HepG2 (cell line): Measurements from ENCODE around the gene SLC23A2. TPM values are rescaled to one million over a fixed set of nuclear protein-coding genes. Genes with fewer than 3 reads are reported as not detected.
A peak's percentile ranks its signal among the peaks of the same experiment; 100 is the strongest.
"Not testable (repeated sequence)": the region's sequence is repeated elsewhere in the genome, so short reads cannot be mapped to it uniquely, and the experiment has no call there.

ENCODE experiments used
- ATAC-seq: fragments of 200-7000 bp; cut with Tn5 transposase; 3 replicates; pipeline ENCODE4 v1.9.1; 2020; ENCODE audit warnings: mild to moderate bottlenecking, moderate library complexity
- BruUV-seq: library from RNA; stranded (reverse); fragments of 400-500 nt; replicated peaks from 2 replicates; lab custom pipeline; 2021; lab: Mats Ljungman, UMichigan
- CTCF ChIA-PET: fragments of 300-600 bp; formaldehyde crosslinking; extraction: SDS; loops from one replicate; lab custom pipeline; 2021; ENCODE audit warnings: low total read pairs, inconsistent platforms, low intra/inter-chr PET ratio; lab: Yijun Ruan, JAX
- POLR2A ChIA-PET: fragments of 350-600 bp; sonication (Branson Sonifier 250); formaldehyde crosslinking; loops from one replicate; lab custom pipeline; 2020; ENCODE audit warnings: antibody characterized with exemption, inconsistent platforms; lab: Yijun Ruan, JAX
- DNase-seq: peaks from one replicate; pipeline ENCODE4 v3.0.0-alpha.2; 2015; ENCODE audit warnings: low spot score
- FAIRE-seq: peaks from 3 replicates; lab custom pipeline; 2011; peaks lifted over from hg19 to GRCh38; lab: Jason Lieb, UNC
- H2AFZ ChIP-seq: one replicate; pipeline ENCODE4 v1.6.1; 2011; ENCODE audit warnings: low read length, inconsistent platforms
- H3K27ac ChIP-seq: fragments of 300-600 bp; 3 replicates; pipeline ENCODE4 v1.8.0; 2011; ENCODE audit warnings: mixed run types, mild to moderate bottlenecking, mixed read lengths, low read length, inconsistent platforms; ENCODE audit not compliant: insufficient read depth; ENCODE audit errors: extremely low read length
- H3K27me3 ChIP-seq, 2 experiments: fragments of 200-600 bp in 1 of 2; 2 replicates in 1 of 2; 3 replicates in 1 of 2; pipeline versions ENCODE4 v1.6.0 to v1.8.0; 2011; ENCODE audit warnings: low read length in 2 of 2, mild to moderate bottlenecking in 2 of 2, moderate library complexity in 2 of 2, inconsistent platforms in 1 of 2; ENCODE audit not compliant: insufficient read depth in 2 of 2, control insufficient read depth in 1 of 2
- H3K36me3 ChIP-seq, 2 experiments: fragments of 200-600 bp in 1 of 2; replicated peaks in 1 of 2; 2 replicates in 1 of 2; 3 replicates in 1 of 2; pipeline versions ENCODE4 v1.5.1 to v1.8.0; 2011; ENCODE audit warnings: low read length in 2 of 2, inconsistent platforms in 1 of 2; ENCODE audit not compliant: insufficient read depth in 2 of 2, control insufficient read depth in 1 of 2
- H3K4me1 ChIP-seq: 2 replicates; pipeline ENCODE4 v1.5.1; 2012; ENCODE audit warnings: low read length, inconsistent platforms; ENCODE audit not compliant: insufficient read depth
- H3K4me2 ChIP-seq: 2 replicates; pipeline ENCODE4 v1.6.0; 2011; ENCODE audit warnings: low read depth, low read length, inconsistent platforms
- H3K4me3 ChIP-seq, 3 experiments: fragments of 200-600 bp in 1 of 3; sonication (generic), shearing (Covaris generic) in 1 of 3; replicated peaks in 1 of 3; 2 replicates each; pipeline ENCODE4 v1.5.1; 2011 to 2016; ENCODE audit warnings: low read length in 3 of 3, inconsistent platforms in 2 of 3, low read depth in 2 of 3, mild to moderate bottlenecking in 2 of 3, control low read depth in 1 of 3, mixed read lengths in 1 of 3; ENCODE audit not compliant: insufficient read depth in 1 of 3
- H3K79me2 ChIP-seq: one replicate; pipeline ENCODE4 v1.6.1; 2011; ENCODE audit warnings: low read length, inconsistent platforms; ENCODE audit not compliant: insufficient read depth
- H3K9ac ChIP-seq: 2 replicates; pipeline ENCODE4 v1.6.0; 2011; ENCODE audit warnings: mild to moderate bottlenecking, low read depth, low read length, inconsistent platforms; ENCODE audit not compliant: insufficient read depth
- H3K9me3 ChIP-seq: 2 replicates; pipeline ENCODE4 v1.5.1; 2012; ENCODE audit warnings: mild to moderate bottlenecking, low read length
- H4K20me1 ChIP-seq: 2 replicates; pipeline ENCODE4 v1.6.0; 2011; ENCODE audit warnings: inconsistent platforms, mild to moderate bottlenecking, low read length, moderate library complexity; ENCODE audit not compliant: insufficient read depth
- FOXP1 ChIP-seq, 2 experiments: fragments of 450-650 bp in 1 of 2; IDR thresholded peaks; 2 replicates each; pipeline ENCODE4 v1.6.1; 2017 to 2018; ENCODE audit warnings: antibody characterized with exemption in 1 of 2
- HOMEZ ChIP-seq: IDR thresholded peaks from 2 replicates; pipeline ENCODE4 v1.6.1; 2016; ENCODE audit warnings: low read depth
- MED1 ChIP-seq: sonication (generic); formaldehyde crosslinking; IDR thresholded peaks from 2 replicates; pipeline ENCODE4 v1.4.0; 2020; ENCODE audit warnings: missing genetic modification reagents
- MEIS2 ChIP-seq: sonication (generic); formaldehyde crosslinking; IDR thresholded peaks from 2 replicates; pipeline ENCODE4 v1.9.0; 2021; ENCODE audit warnings: mild to moderate bottlenecking, missing genetic modification reagents
- NR2F6 ChIP-seq, 2 experiments: IDR thresholded peaks; 2 replicates each; pipeline ENCODE4 v1.6.1; 2016; ENCODE audit warnings: antibody characterized with exemption in 1 of 2, mild to moderate bottlenecking in 1 of 2
- NR3C1 ChIP-seq: sonication (generic); formaldehyde crosslinking; IDR thresholded peaks from 2 replicates; pipeline ENCODE4 v1.4.0; 2020; ENCODE audit warnings: missing genetic modification reagents
- PRPF4 ChIP-seq: fragments of 200-400 bp; formaldehyde crosslinking; IDR thresholded peaks from 2 replicates; pipeline ENCODE4 v1.6.1; 2016; ENCODE audit warnings: low read length, low read depth; ENCODE audit not compliant: poor library complexity, severe bottlenecking
- SALL1 ChIP-seq: sonication (generic); formaldehyde crosslinking; IDR thresholded peaks from 2 replicates; pipeline ENCODE4 v1.8.0; 2022; ENCODE audit warnings: mild to moderate bottlenecking, missing genetic modification reagents
- SAP130 ChIP-seq: IDR thresholded peaks from 2 replicates; pipeline ENCODE4 v1.6.1; 2016; ENCODE audit warnings: low read depth
- ZBTB26 ChIP-seq: IDR thresholded peaks from 2 replicates; pipeline ENCODE4 v1.6.1; 2016; ENCODE audit warnings: missing compliant biosample characterization, missing genetic modification reagents, borderline replicate concordance
- ZBTB38 ChIP-seq: sonication (generic); formaldehyde crosslinking; IDR thresholded peaks from 2 replicates; pipeline ENCODE4 v1.5.1; 2020; ENCODE audit warnings: mild to moderate bottlenecking, missing genetic modification reagents
- ZFP62 ChIP-seq: sonication (generic); formaldehyde crosslinking; IDR thresholded peaks from 2 replicates; pipeline ENCODE4 v1.4.0; 2020; ENCODE audit warnings: missing genetic modification reagents
- ZNF329 ChIP-seq: sonication (generic); formaldehyde crosslinking; IDR thresholded peaks from 2 replicates; pipeline ENCODE4 v1.9.0; 2021; ENCODE audit warnings: low read depth, mild to moderate bottlenecking, missing genetic modification reagents
- ZNF34 ChIP-seq: sonication (generic); formaldehyde crosslinking; IDR thresholded peaks from 2 replicates; pipeline ENCODE4 v1.4.0; 2020; ENCODE audit warnings: mild to moderate bottlenecking, missing genetic modification reagents, borderline replicate concordance
- ZNF362 ChIP-seq: sonication (generic); formaldehyde crosslinking; IDR thresholded peaks from 2 replicates; pipeline ENCODE4 v1.4.0; 2020; ENCODE audit warnings: missing genetic modification reagents, mild to moderate bottlenecking, borderline replicate concordance
- ZNF451 ChIP-seq: sonication (generic); formaldehyde crosslinking; IDR thresholded peaks from 2 replicates; pipeline ENCODE4 v1.5.0; 2020; ENCODE audit warnings: mild to moderate bottlenecking, missing genetic modification reagents
- ZNF567 ChIP-seq: sonication (generic); formaldehyde crosslinking; IDR thresholded peaks from 2 replicates; pipeline ENCODE4 v1.8.1; 2023; ENCODE audit warnings: mild to moderate bottlenecking, missing genetic modification reagents, borderline replicate concordance
- ZNF629 ChIP-seq: sonication (generic); formaldehyde crosslinking; conservative IDR thresholded peaks from 2 replicates; pipeline ENCODE4 v1.5.0; 2020; ENCODE audit warnings: missing genetic modification reagents
- ZNF713 ChIP-seq: sonication (generic); formaldehyde crosslinking; IDR thresholded peaks from 2 replicates; pipeline ENCODE4 v1.4.0; 2020; ENCODE audit warnings: mild to moderate bottlenecking, missing genetic modification reagents
- WGBS: methylation state at CpG from one replicate; pipeline ENCODE4 v1.1.6; 2017; ENCODE audit warnings: low lambda C conversion rate; 5-methylcytosine and 5-hydroxymethylcytosine counted together
- in situ Hi-C: cut with HindIII; loops from 2 replicates; pipeline ENCODE4 v1.10.0; 2017; ENCODE audit warnings: low pct_unique_long_range_greater_than_20kb; ENCODE audit not compliant: extremely low pct_ligation_motif_present
- intact Hi-C: fragments of 100-400 bp; cut with micrococcal nuclease; formaldehyde crosslinking; loops from one replicate; pipeline ENCODE4 v1.10.0; 2022; ENCODE audit not compliant: unreplicated experiment
- polyA plus RNA-seq, 8 experiments: library from polyadenylated mRNA; depleted of rRNA in 3 of 8; stranded (reverse) in 7 of 8; unstranded in 1 of 8; fragments of >200 nt; fragmentation: Illumina TruSeq in 4 of 8; extraction: Trizol in 4 of 8; gene quantifications; 2 replicates each; pipeline versions ENCODE4 v1.2.1 to v1.2.3, GENCODE V29; 2011 to 2016; ENCODE audit warnings: low read depth in 4 of 8, missing spikeins in 1 of 8, mixed read lengths in 1 of 8; ENCODE audit not compliant: insufficient read depth in 1 of 8
- total RNA-seq, 5 experiments: library from RNA; depleted of rRNA; stranded (reverse); fragments of >200 nt; fragmentation: Illumina TruSeq; extraction: Trizol; gene quantifications; 2 replicates each; pipeline ENCODE4 v1.2.3, GENCODE V29; 2016; ENCODE audit warnings: low read depth in 1 of 5

SLC23A2 gene
- total and polyA plus RNA-seq, 2 of the 13 experiments (the other 11 are each of a cell fraction or from before 2014, with no cell fraction given), result 42.2 to 51.2 TPM

GRCh38 chr20:4922186-4922585, 79.1 kb downstream of the SLC23A2 start (continued):
- TF ChIP-seq ZNF567 (CRISPR knock-in tag) (no peak), HOMEZ (CRISPR knock-in tag) (no peak), ZNF451 (CRISPR knock-in tag) (no peak), ZNF713 (CRISPR knock-in tag) (no peak), SALL1 (CRISPR knock-in tag) (0 out of 2 replicates have a peak, but pooled peaks have one; percentile 16), ZFP62 (CRISPR knock-in tag) (no peak), PRPF4 (no peak), ZBTB38 (CRISPR knock-in tag) (peak; percentile 49; the same call in 1 of the 2 replicates), FOXP1 (IDR thresholded peaks at IDR 0.05) (no peak), FOXP1 (CRISPR knock-in tag; IDR thresholded peaks at IDR 0.05) (no peak), NR3C1 (CRISPR knock-in tag) (no peak), ZNF329 (CRISPR knock-in tag) (no peak), ZNF34 (CRISPR knock-in tag) (0 out of 2 replicates have a peak, but pooled peaks have one; percentile 53)

- H3K4me2 ChIP-seq; H2AFZ ChIP-seq; DNase-seq; intact Hi-C loops; FAIRE-seq; H3K27me3 ChIP-seq; H3K4me3 ChIP-seq; CTCF ChIA-PET; in situ Hi-C loops; H3K9me3 ChIP-seq; H3K27ac ChIP-seq; H3K9ac ChIP-seq; H3K79me2 ChIP-seq; ATAC-seq; BruUV-seq; POLR2A ChIA-PET; TF ChIP-seq NR2F6 (IDR thresholded peaks at IDR 0.05): not testable (repeated sequence)
- Histone ChIP-seq H3K36me3 (peaks cover 30 to 48% of the 10 kb centered on the region in 2 experiments), H3K4me1 (peaks cover 45% of the 10 kb centered on the region), H4K20me1 (peaks cover 13% of the 10 kb centered on the region; the same call in 1 of the 2 replicates)
- WGBS, result 89% methylated on average over 2 of the region's 2 CpGs
- peak; percentile 55 for TF ChIP-seq ZNF629 (CRISPR knock-in tag)
- 0 out of 2 replicates have a peak, but pooled peaks have one; percentile 17 for TF ChIP-seq MED1 (CRISPR knock-in tag)
- 0 out of 2 replicates have a peak, but pooled peaks have one; percentile 32 for TF ChIP-seq ZBTB26 (CRISPR knock-in tag)
- TF ChIP-seq SAP130 (CRISPR knock-in tag), result 0 out of 2 replicates have a peak, but pooled peaks have one; percentile 32
- TF ChIP-seq ZNF362 (CRISPR knock-in tag), result peak; percentile 30; the same call in 1 of the 2 replicates
- 0 out of 2 replicates have a peak, but pooled peaks have one; percentile 21 for TF ChIP-seq MEIS2 (CRISPR knock-in tag)
- TF ChIP-seq HOMEZ (CRISPR knock-in tag), result peak; percentile 30; the same call in 1 of the 2 replicates
- peak; percentile 86 for TF ChIP-seq NR2F6 (CRISPR knock-in tag; IDR thresholded peaks at IDR 0.05)
These were observed 80.0 kb downstream of the SLC23A2 start for GRCh38 chr20:4921271-4921670.
